Measurements from ENCODE around the gene PIGT. TPM values are rescaled to one million over a fixed set of nuclear protein-coding genes. Genes with fewer than 3 reads are reported as not detected.

The PIGT gene
- total RNA-seq (ENCODE audit: low replicate concordance) = 70.1 and 80.6 TPM in 2 replicates
- long read RNA-seq, transcript PIGT-202 (12 exons, 2,245 nt) = major isoform, 152 of 206 reads
- long read RNA-seq, transcript PIGT-201 (10 exons, 1,880 nt) = minor isoform, 7 of 206 reads
- long read RNA-seq, transcript PIGT-203 (11 exons, 1,971 nt) = minor isoform, 8 of 206 reads
- long read RNA-seq, partial matches to known transcripts = 20 of 206 reads
- long read RNA-seq, other reads (novel, unspliced or antisense) = 7 of 206 reads

DNA sequence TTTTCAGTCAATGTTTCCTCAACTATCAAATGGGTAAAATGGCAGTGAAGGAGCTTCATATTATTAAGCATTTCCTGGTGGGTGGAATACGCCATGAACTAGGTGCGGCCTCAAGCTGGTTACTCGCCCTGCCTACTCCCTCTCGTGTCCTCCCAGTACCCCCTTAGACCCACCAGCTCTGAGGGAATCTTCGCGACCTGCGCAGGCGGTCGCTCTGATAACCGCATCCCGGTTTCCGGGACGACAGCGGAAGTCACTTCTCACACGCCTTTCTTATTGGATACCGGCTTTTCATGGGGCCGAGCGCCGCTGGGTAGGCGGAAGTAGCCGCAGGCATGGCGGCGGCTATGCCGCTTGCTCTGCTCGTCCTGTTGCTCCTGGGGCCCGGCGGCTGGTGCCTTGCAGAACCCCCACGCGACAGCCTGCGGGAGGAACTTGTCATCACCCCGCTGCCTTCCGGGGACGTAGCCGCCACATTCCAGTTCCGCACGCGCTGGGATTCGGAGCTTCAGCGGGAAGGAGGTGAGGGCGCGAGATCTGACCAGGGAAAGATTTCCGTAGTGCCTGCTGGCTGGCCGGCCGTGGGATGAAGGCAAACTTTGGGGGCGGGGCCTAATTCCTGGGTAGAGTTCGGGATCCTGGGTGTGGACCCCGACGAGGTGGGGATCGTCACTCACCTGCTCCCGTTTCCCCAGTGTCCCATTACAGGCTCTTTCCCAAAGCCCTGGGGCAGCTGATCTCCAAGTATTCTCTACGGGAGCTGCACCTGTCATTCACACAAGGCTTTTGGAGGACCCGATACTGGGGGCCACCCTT, at the start of gene PIGT:
TSS of gene PIGT (plus strand) at position 320 of the 816 bp plus-strand sequence. CDS start at position 336, 16 bp downstream.
- no peaks in the 10 kb centered on the region for H3K9me3 Mint-ChIP-seq
- DNase-seq (ENCODE audit: extremely low spot score, unreplicated experiment) = peak; percentile 80

DNA sequence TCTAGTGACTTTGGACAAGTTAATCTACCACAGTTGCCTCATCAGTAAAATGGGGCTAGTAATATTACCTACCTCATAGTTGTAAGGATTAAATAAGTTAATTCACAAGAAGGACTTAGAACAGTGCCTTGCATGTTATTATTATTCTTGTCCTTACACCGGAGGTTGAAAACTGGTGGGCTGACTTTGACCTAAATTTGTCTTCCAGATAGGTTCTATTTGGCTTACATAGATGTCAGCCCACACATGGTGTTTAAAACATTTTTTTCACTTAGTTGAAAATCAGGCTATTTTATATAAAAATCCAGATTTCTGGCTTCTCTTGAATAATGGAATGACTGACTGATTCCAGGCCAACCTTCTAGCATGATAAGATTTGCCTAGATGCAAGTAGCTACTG, 49.7 kb upstream of the PIGT start:
- Mint-ChIP-seq H3K4me3 (no peak overlapping the region), H3K9me3 (no peaks in the 10 kb centered on the region), H3K36me3 (peaks cover 11% of the 10 kb centered on the region), H3K27ac (no peak overlapping the region), H3K4me1 (ENCODE audit: unreplicated experiment) (peaks cover 22% of the 10 kb centered on the region), H3K27me3 (no peaks in the 10 kb centered on the region)
- DNase-seq (ENCODE audit: extremely low spot score, unreplicated experiment) = no peak
- TF ChIP-seq, protein P1, sequence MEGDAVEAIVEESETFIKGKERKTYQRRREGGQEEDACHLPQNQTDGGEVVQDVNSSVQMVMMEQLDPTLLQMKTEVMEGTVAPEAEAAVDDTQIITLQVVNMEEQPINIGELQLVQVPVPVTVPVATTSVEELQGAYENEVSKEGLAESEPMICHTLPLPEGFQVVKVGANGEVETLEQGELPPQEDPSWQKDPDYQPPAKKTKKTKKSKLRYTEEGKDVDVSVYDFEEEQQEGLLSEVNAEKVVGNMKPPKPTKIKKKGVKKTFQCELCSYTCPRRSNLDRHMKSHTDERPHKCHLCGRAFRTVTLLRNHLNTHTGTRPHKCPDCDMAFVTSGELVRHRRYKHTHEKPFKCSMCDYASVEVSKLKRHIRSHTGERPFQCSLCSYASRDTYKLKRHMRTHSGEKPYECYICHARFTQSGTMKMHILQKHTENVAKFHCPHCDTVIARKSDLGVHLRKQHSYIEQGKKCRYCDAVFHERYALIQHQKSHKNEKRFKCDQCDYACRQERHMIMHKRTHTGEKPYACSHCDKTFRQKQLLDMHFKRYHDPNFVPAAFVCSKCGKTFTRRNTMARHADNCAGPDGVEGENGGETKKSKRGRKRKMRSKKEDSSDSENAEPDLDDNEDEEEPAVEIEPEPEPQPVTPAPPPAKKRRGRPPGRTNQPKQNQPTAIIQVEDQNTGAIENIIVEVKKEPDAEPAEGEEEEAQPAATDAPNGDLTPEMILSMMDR (conservative IDR thresholded peaks at IDR 0.05) = no peak

More for the DNA sequence above, at the start of gene PIGT:
- Mint-ChIP-seq H3K36me3 (peaks cover 10% of the 10 kb centered on the region), H3K27me3 (no peaks in the 10 kb centered on the region), H3K4me1 (ENCODE audit: unreplicated experiment) (peaks cover 14% of the 10 kb centered on the region), H3K27ac (peak within 1 kb of the TSS; percentile 91), H3K4me3 (peak within 1 kb of the TSS; percentile 97)
- TF ChIP-seq, protein P1 (conservative IDR thresholded peaks at IDR 0.05) = peak; percentile 22

DNA sequence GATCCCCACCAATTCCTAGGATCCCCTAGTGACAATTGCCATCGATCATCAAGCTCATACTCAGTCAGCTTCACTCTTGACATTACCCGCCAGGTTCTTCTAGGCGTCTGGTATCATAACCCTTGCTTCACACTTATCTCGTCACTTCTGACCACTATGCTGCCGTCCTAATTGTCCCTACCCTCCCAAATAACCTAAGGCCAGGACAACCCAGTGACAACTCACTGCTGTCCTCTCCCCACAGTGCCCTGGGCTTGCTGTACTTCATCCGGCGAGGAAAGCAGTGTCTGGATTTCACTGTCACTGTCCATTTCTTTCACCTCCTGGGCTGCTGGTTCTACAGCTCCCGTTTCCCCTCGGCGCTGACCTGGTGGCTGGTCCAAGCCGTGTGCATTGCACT, 49.3 kb upstream of the PIGT start:
- H3K27ac Mint-ChIP-seq = no peak overlapping the region
- H3K36me3 Mint-ChIP-seq = peaks cover 13% of the 10 kb centered on the region
- H3K9me3 Mint-ChIP-seq = no peaks in the 10 kb centered on the region
- DNase-seq (ENCODE audit: extremely low spot score, unreplicated experiment) = no peak
- TF ChIP-seq, protein P1 (conservative IDR thresholded peaks at IDR 0.05) = no peak
- no peaks in the 10 kb centered on the region for H3K27me3 Mint-ChIP-seq
- peaks cover 22% of the 10 kb centered on the region for H3K4me1 Mint-ChIP-seq (ENCODE audit: unreplicated experiment)
- no peak overlapping the region for H3K4me3 Mint-ChIP-seq

DNA sequence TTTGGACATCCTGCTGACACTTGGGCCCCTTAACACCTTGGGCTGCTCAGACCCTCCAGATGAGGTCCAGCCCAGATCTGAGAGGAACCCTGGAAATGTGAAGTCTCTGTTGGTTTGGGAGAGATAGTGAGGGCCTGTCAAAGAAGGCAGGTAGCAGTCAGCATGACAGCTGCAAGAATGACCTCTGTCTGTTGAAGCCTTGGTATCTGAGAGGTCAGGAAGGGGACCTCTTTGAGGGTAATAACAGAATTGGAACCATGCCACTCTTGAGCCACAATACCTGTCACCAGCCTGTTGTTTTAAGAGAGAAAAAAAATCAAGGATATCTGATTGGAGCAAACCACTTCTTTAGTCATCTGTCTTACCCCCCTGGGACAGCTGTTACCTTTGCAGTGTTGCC, 48.8 kb upstream of the PIGT start:
- H3K4me1 Mint-ChIP-seq (ENCODE audit: unreplicated experiment) = peaks cover 22% of the 10 kb centered on the region
- H3K27ac Mint-ChIP-seq = no peak overlapping the region
- H3K4me3 Mint-ChIP-seq = no peak overlapping the region

DNA sequence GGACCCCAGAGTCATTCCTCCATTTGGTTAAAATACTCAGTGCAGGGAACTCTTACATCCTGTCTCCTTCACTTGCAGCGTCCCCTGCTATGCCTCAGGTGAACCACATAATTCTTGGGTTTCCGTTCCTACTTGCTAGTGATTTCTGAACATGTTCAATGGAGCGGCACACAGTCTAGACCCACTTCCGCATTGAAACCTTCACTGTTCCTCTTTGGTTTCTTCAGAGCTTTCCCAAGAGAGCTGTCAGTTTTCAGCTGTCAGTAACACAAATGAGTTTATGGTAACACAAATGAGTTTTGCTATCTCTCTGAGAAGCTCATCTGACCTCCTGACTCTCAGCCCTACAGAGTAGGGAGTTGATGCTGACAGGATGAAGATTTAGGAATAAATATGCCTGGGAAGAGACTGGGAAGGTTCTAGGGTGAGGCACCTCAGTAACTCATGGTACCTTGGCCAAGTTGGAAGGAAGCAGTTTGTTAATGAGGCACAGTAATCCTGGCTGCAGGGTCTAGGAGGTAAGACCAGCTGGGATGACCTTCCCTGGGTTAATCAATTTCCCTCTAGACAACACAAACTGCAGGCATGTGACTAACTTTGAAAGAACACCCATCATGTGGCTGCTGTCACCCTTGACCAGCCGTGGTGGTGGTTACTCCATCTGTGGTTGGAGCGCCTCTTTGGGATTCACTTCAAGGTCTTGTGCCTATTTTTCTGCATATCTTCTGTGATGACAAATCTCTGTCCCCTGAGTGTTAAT, 47.5 kb upstream of the PIGT start:
- H3K27ac Mint-ChIP-seq = no peak overlapping the region
- no peak overlapping the region for H3K4me3 Mint-ChIP-seq
- H3K4me1 Mint-ChIP-seq (ENCODE audit: unreplicated experiment) = peaks cover 16% of the 10 kb centered on the region
- DNase-seq (ENCODE audit: extremely low spot score, unreplicated experiment) = no peak
- no peaks in the 10 kb centered on the region for H3K27me3 Mint-ChIP-seq
- TF ChIP-seq, protein P1 (conservative IDR thresholded peaks at IDR 0.05) = no peak
- H3K36me3 Mint-ChIP-seq = peaks cover 15% of the 10 kb centered on the region
- no peaks in the 10 kb centered on the region for H3K9me3 Mint-ChIP-seq

More for the DNA sequence above, 48.8 kb upstream of the PIGT start:
- Mint-ChIP-seq H3K27me3 (no peaks in the 10 kb centered on the region), H3K9me3 (no peaks in the 10 kb centered on the region), H3K36me3 (peaks cover 15% of the 10 kb centered on the region)
- TF ChIP-seq, protein P1 (conservative IDR thresholded peaks at IDR 0.05) = no peak
- DNase-seq (ENCODE audit: extremely low spot score, unreplicated experiment) = no peak
